Endothelial cell (in vitro differentiated cells): Measurements from ENCODE around the gene ITPRID1. TPM values are rescaled to one million over a fixed set of nuclear protein-coding genes. Genes with fewer than 3 reads are reported as not detected.
"Not testable (repeated sequence)": the region's sequence is repeated elsewhere in the genome, so short reads cannot be mapped to it uniquely, and the experiment has no call there.

Experiments
- DNase-seq: peaks from one replicate; pipeline ENCODE4 v3.0.0; 2021; ENCODE audit warnings: low spot score
- H3K27ac Mint-ChIP-seq: one replicate; pipeline ENCODE4 v1.8.0; 2021; ENCODE audit warnings: mixed read lengths, inconsistent platforms; ENCODE audit not compliant: unreplicated experiment
- H3K27me3 Mint-ChIP-seq: one replicate; pipeline ENCODE4 v1.8.0; 2021; ENCODE audit warnings: mild to moderate bottlenecking, moderate library complexity, mixed read lengths, inconsistent platforms; ENCODE audit not compliant: unreplicated experiment
- H3K36me3 Mint-ChIP-seq: one replicate; pipeline ENCODE4 v1.8.0; 2021; ENCODE audit warnings: mild to moderate bottlenecking, low read depth, mixed read lengths, inconsistent platforms; ENCODE audit not compliant: unreplicated experiment
- H3K4me1 Mint-ChIP-seq: one replicate; pipeline ENCODE4 v1.8.0; 2021; ENCODE audit warnings: mild to moderate bottlenecking, mixed read lengths, inconsistent platforms; ENCODE audit not compliant: unreplicated experiment
- H3K4me3 Mint-ChIP-seq: one replicate; pipeline ENCODE4 v1.8.0; 2021; ENCODE audit warnings: mild to moderate bottlenecking, mixed read lengths, inconsistent platforms; ENCODE audit not compliant: unreplicated experiment
- H3K9me3 Mint-ChIP-seq: one replicate; pipeline ENCODE4 v1.8.0; 2021; ENCODE audit warnings: mixed read lengths, inconsistent platforms; ENCODE audit not compliant: unreplicated experiment
- long read RNA-seq: library from polyadenylated mRNA; unstranded; transcript quantifications from one replicate; pipeline ENCODE4 v2.0.0, GENCODE V29; 2020; ENCODE audit not compliant: unreplicated experiment
- total RNA-seq: library from RNA; stranded (reverse); fragmentation: NEBNext Ultra II Directional; extraction: Animal tissue kit (Norgen Biotek cat#: 25700); gene quantifications from one replicate; pipeline ENCODE4 v1.2.1, GENCODE V29; 2021; ENCODE audit not compliant: unreplicated experiment
- TF ChIP-seq, protein P1 (sequence below): fragments of 200-600 bp; sonication (generic); IDR thresholded peaks from one replicate; pipeline ENCODE4 v1.5.0; 2021; ENCODE audit warnings: antibody characterized with exemption; ENCODE audit not compliant: unreplicated experiment

The ITPRID1 gene
- total RNA-seq = not detected
- long read RNA-seq = 0 reads

DNA sequence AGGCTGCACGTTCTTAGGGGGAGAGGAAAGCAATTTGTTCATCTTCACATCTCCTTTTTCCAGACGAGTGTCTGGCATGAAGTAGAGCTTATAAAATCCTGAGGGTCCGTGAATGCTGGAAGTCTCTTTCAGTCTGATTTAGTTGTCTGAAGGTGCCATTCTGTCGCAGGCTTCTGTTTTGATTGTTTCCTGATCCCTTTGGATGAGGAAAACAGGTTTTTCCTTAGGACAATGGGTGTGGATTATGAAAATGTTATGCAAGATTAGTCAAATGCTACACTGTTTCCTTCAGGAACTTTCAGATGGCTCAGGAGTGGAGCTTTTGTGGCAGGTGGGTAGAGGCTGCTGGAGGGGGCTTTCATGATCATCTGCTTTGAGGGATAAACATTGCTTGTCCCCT, at the start of gene ITPRID1:
ITPRID1 (plus strand) TSS at position 301 of the 400 bp plus-strand sequence. CDS start 38,935 bp downstream, outside the sequence.
- H3K4me3 Mint-ChIP-seq = no peak within 1 kb of the TSS
- H3K27ac Mint-ChIP-seq = no peak within 1 kb of the TSS
- no peak for DNase-seq
- H3K9me3 Mint-ChIP-seq = no peaks in the 10 kb centered on the region
- H3K4me1 Mint-ChIP-seq = peaks cover 21% of the 10 kb centered on the region
- no peaks in the 10 kb centered on the region for H3K36me3 Mint-ChIP-seq
- TF ChIP-seq, protein P1, sequence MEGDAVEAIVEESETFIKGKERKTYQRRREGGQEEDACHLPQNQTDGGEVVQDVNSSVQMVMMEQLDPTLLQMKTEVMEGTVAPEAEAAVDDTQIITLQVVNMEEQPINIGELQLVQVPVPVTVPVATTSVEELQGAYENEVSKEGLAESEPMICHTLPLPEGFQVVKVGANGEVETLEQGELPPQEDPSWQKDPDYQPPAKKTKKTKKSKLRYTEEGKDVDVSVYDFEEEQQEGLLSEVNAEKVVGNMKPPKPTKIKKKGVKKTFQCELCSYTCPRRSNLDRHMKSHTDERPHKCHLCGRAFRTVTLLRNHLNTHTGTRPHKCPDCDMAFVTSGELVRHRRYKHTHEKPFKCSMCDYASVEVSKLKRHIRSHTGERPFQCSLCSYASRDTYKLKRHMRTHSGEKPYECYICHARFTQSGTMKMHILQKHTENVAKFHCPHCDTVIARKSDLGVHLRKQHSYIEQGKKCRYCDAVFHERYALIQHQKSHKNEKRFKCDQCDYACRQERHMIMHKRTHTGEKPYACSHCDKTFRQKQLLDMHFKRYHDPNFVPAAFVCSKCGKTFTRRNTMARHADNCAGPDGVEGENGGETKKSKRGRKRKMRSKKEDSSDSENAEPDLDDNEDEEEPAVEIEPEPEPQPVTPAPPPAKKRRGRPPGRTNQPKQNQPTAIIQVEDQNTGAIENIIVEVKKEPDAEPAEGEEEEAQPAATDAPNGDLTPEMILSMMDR = no peak
- no peaks in the 10 kb centered on the region for H3K27me3 Mint-ChIP-seq

DNA sequence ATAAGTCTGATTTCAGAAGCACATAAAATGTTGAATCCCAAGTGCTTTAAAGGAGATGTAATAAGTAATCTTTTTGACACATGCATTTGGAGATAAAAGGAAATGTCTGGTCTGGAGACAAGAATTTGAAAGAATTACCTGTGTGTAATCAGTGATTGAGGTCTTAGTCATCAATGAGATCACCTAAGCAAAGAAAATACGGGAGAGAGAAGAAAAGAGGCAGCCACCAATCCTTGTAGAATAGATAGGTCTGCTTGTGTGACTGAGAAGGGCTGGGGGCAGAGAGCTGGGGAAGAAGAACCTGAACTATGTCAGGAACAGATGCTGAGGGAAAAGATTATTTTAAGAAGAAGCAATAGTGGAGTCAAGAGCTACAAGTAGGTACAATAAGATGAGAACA, 49.3 kb upstream of the ITPRID1 start:
- Mint-ChIP-seq H3K4me1 (peaks cover 3% of the 10 kb centered on the region), H3K4me3 (no peak overlapping the region), H3K9me3 (no peaks in the 10 kb centered on the region), H3K27me3 (no peaks in the 10 kb centered on the region), H3K36me3 (no peaks in the 10 kb centered on the region), H3K27ac (no peak overlapping the region)
- TF ChIP-seq, protein P1 = no peak
- no peak for DNase-seq

- Mint-ChIP-seq H3K9me3 (no peaks in the 10 kb centered on the region), H3K4me1 (peaks cover 3% of the 10 kb centered on the region), H3K27ac (no peak overlapping the region), H3K4me3 (no peak overlapping the region), H3K36me3 (no peaks in the 10 kb centered on the region), H3K27me3 (no peaks in the 10 kb centered on the region)
- TF ChIP-seq, protein P1 = no peak
- no peak for DNase-seq
These were observed 48.6 kb upstream of the ITPRID1 start for GRCh38 chr7:31465285-31465684.

GRCh38 chr7:31466036-31466435, 47.9 kb upstream of the ITPRID1 start:
- Mint-ChIP-seq H3K27ac (no peak overlapping the region), H3K4me1 (peaks cover 3% of the 10 kb centered on the region), H3K9me3 (no peaks in the 10 kb centered on the region), H3K4me3 (no peak overlapping the region), H3K27me3 (no peaks in the 10 kb centered on the region), H3K36me3 (no peaks in the 10 kb centered on the region)
- TF ChIP-seq, protein P1 = no peak
- DNase-seq = no peak

- DNase-seq, H3K36me3 Mint-ChIP-seq, H3K27me3 Mint-ChIP-seq, H3K9me3 Mint-ChIP-seq, H3K4me1 Mint-ChIP-seq, H3K4me3 Mint-ChIP-seq, H3K27ac Mint-ChIP-seq: not testable (repeated sequence)
These were observed 43.0 kb upstream of the ITPRID1 start for GRCh38 chr7:31470883-31471282.
